ENCODE data around the gene SFMBT2.

DNA sequence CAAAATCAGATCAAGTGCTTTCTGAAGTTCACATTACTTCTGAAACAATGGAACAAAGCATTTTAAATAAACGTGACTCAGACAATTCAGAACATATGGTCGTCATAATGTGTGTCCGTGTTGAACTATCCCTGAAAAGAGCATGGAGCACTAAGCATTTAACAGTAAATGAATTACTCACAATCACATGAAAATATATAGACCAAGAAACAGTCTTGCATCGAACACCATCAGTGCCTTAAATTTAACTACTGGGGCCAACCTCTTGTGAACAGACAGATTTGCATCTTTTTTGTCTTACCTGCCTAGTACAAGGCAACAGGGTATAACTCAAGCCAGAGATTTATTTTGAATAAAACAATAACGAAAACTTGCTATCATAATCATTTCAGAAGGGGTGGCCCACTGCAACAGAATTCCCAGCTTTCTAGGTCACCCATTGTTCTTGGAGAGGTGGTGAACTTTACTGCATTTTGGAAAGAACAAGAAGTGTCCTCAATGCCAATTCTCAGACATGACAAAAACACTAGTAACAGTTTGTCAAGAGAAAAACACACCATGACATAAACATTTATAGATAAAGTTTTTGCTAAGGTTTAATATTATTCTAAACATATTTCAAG, 293.5 kb downstream of the SFMBT2 start:
- no peak for TF ChIP-seq POLR2A (IDR thresholded peaks at IDR 0.05)
- TF ChIP-seq, protein P1, sequence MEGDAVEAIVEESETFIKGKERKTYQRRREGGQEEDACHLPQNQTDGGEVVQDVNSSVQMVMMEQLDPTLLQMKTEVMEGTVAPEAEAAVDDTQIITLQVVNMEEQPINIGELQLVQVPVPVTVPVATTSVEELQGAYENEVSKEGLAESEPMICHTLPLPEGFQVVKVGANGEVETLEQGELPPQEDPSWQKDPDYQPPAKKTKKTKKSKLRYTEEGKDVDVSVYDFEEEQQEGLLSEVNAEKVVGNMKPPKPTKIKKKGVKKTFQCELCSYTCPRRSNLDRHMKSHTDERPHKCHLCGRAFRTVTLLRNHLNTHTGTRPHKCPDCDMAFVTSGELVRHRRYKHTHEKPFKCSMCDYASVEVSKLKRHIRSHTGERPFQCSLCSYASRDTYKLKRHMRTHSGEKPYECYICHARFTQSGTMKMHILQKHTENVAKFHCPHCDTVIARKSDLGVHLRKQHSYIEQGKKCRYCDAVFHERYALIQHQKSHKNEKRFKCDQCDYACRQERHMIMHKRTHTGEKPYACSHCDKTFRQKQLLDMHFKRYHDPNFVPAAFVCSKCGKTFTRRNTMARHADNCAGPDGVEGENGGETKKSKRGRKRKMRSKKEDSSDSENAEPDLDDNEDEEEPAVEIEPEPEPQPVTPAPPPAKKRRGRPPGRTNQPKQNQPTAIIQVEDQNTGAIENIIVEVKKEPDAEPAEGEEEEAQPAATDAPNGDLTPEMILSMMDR (IDR thresholded peaks at IDR 0.05) = no peak
- TF ChIP-seq POLR2AphosphoS5 (IDR thresholded peaks at IDR 0.05) = no peak
- no peak for TF ChIP-seq EP300 (IDR thresholded peaks at IDR 0.05; ENCODE audit: low read depth)
